PC-9 (cell line): ENCODE results near the gene CGB3.

Source experiments
- EZH2 ChIP-seq: fragments of 200-600 bp; sonication (generic); IDR thresholded peaks from 2 replicates; pipeline ENCODE4 v1.8.0; 2017; ENCODE audit warnings: antibody characterized with exemption, low read depth
- TF ChIP-seq, protein P1 (sequence below): fragments of 200-600 bp; sonication (generic); conservative IDR thresholded peaks from 2 replicates; pipeline ENCODE4 v1.6.1; 2017; ENCODE audit warnings: mixed run types, antibody characterized with exemption, mild to moderate bottlenecking, moderate library complexity

DNA sequence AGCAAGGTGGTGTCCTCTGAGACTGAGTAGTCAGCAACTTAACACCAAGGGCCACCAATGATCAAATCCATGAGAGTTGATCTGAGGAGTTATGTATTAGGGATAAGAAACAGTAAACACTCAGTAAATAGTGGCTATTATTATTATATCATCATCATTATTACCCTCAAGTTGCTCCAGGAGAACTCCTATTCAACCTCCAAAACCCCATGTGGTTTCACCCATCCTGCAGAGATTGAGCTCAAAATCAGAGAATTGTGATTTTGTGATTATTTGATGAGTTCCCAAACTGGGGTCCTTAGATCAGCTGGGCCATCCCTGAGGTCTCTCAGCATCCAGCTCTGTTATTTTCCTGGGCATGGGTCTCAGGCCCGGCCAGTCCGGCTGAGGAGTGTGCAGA is 36.9 kb upstream of the CGB3 start:
- TF ChIP-seq, protein P1, sequence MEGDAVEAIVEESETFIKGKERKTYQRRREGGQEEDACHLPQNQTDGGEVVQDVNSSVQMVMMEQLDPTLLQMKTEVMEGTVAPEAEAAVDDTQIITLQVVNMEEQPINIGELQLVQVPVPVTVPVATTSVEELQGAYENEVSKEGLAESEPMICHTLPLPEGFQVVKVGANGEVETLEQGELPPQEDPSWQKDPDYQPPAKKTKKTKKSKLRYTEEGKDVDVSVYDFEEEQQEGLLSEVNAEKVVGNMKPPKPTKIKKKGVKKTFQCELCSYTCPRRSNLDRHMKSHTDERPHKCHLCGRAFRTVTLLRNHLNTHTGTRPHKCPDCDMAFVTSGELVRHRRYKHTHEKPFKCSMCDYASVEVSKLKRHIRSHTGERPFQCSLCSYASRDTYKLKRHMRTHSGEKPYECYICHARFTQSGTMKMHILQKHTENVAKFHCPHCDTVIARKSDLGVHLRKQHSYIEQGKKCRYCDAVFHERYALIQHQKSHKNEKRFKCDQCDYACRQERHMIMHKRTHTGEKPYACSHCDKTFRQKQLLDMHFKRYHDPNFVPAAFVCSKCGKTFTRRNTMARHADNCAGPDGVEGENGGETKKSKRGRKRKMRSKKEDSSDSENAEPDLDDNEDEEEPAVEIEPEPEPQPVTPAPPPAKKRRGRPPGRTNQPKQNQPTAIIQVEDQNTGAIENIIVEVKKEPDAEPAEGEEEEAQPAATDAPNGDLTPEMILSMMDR: no peak
- no peak for TF ChIP-seq EZH2
